Loucy (cell line): Measurements from ENCODE around the gene TMEM182.

ENCODE experiments used
- CTCF ChIP-seq: fragments of 200-600 bp; sonication (generic); conservative IDR thresholded peaks from 2 replicates; pipeline ENCODE4 v1.5.1; 2014; ENCODE audit warnings: mild to moderate bottlenecking, antibody characterized with exemption, low read length
- EZH2phosphoT487 ChIP-seq: fragments of 200-600 bp; IDR thresholded peaks from 2 replicates; pipeline ENCODE4 v1.6.1; 2018; ENCODE audit warnings: antibody characterized with exemption, mild to moderate bottlenecking, moderate library complexity, borderline replicate concordance

- TF ChIP-seq CTCF: no peak
- no peak for TF ChIP-seq EZH2phosphoT487
Observed at GRCh38 chr2:102771114-102771513, 9.3 kb downstream of the TMEM182 start.
